Keratinocyte (primary cell): ENCODE data around the gene ORM2. TPM values are rescaled to one million over a fixed set of nuclear protein-coding genes. Genes with fewer than 3 reads are reported as not detected.

Experiments used
- DNase-seq: peaks from one replicate; pipeline ENCODE4 v3.0.0-alpha.2; 2011; ENCODE audit warnings: low read depth, missing footprints, low spot score
- FAIRE-seq: peaks from 2 replicates; lab custom pipeline; 2011; peaks lifted over from hg19 to GRCh38; lab: Jason Lieb, UNC
- H2AFZ ChIP-seq: 2 replicates; pipeline ENCODE4 v1.6.0; 2012; ENCODE audit warnings: low read length, control low read depth, inconsistent platforms; ENCODE audit not compliant: control insufficient read depth
- H3K27ac ChIP-seq: 2 replicates; pipeline ENCODE4 v1.5.1; 2011; ENCODE audit warnings: low read length; ENCODE audit not compliant: control insufficient read depth, insufficient read depth
- H3K27me3 ChIP-seq: 3 replicates; pipeline ENCODE4 v1.6.0; 2011; ENCODE audit warnings: low read length; ENCODE audit not compliant: control insufficient read depth, insufficient read depth; ENCODE audit errors: extremely low read depth
- H3K36me3 ChIP-seq, 2 experiments: 2 replicates in 1 of 2; 3 replicates in 1 of 2; pipeline ENCODE4 v1.5.1; 2011; ENCODE audit warnings: low read length in 2 of 2, mild to moderate bottlenecking in 1 of 2; ENCODE audit not compliant: control insufficient read depth in 2 of 2, insufficient read depth in 2 of 2; ENCODE audit errors: extremely low read depth in 1 of 2
- H3K4me1 ChIP-seq: 3 replicates; pipeline ENCODE4 v1.5.1; 2011; ENCODE audit warnings: low read length; ENCODE audit not compliant: control insufficient read depth, insufficient read depth; ENCODE audit errors: extremely low read depth
- H3K4me2 ChIP-seq: 3 replicates; pipeline ENCODE4 v1.6.0; 2011; ENCODE audit warnings: low read depth, low read length; ENCODE audit not compliant: control insufficient read depth, insufficient read depth; ENCODE audit errors: extremely low read depth
- H3K4me3 ChIP-seq, 3 experiments: fragments of 200-600 bp in 1 of 3; sonication (generic) in 1 of 3; 2 replicates in 2 of 3; 3 replicates in 1 of 3; pipeline ENCODE4 v1.5.1; 2011 to 2016; ENCODE audit warnings: low read length in 3 of 3, mild to moderate bottlenecking in 3 of 3, control low read depth in 2 of 3, inconsistent platforms in 1 of 3, low read depth in 1 of 3, mixed read lengths in 1 of 3, mixed run types in 1 of 3, moderate library complexity in 1 of 3; ENCODE audit not compliant: control insufficient read depth in 2 of 3, insufficient read depth in 2 of 3; ENCODE audit errors: extremely low read depth in 1 of 3
- H3K79me2 ChIP-seq: 2 replicates; pipeline ENCODE4 v1.6.0; 2012; ENCODE audit warnings: low read length; ENCODE audit not compliant: control insufficient read depth, insufficient read depth
- H3K9ac ChIP-seq: 3 replicates; pipeline ENCODE4 v1.6.0; 2011; ENCODE audit warnings: low read length; ENCODE audit not compliant: control insufficient read depth, insufficient read depth; ENCODE audit errors: extremely low read depth
- H3K9me1 ChIP-seq: 3 replicates; pipeline ENCODE4 v1.6.0; 2011; ENCODE audit warnings: low read length; ENCODE audit not compliant: control insufficient read depth, insufficient read depth; ENCODE audit errors: extremely low read depth
- H3K9me3 ChIP-seq: 2 replicates; pipeline ENCODE4 v1.5.1; 2012; ENCODE audit warnings: low read depth, low read length; ENCODE audit not compliant: control insufficient read depth
- H4K20me1 ChIP-seq: 3 replicates; pipeline ENCODE4 v1.6.0; 2011; ENCODE audit warnings: low read length; ENCODE audit not compliant: control insufficient read depth, insufficient read depth; ENCODE audit errors: extremely low read depth
- EZH2 ChIP-seq: IDR thresholded peaks from one replicate; pipeline ENCODE4 v1.6.1; 2012; ENCODE audit warnings: inconsistent platforms, mild to moderate bottlenecking, low read length, moderate library complexity
- dilution Hi-C: fragments of 300-500 bp; cut with MboI; formaldehyde crosslinking; loops from one replicate; pipeline ENCODE4 v1.7.0; 2020; ENCODE audit warnings: low sequenced_read_pairs; ENCODE audit not compliant: extremely low pct_ligation_motif_present
- polyA plus RNA-seq, 5 experiments: library from polyadenylated mRNA; depleted of rRNA in 3 of 5; stranded (reverse) in 3 of 5; stranded (forward) in 1 of 5; unstranded in 1 of 5; fragments of >200 nt; gene quantifications; 1 replicate in 1 of 5; 2 replicates in 3 of 5; 3 replicates in 1 of 5; pipeline versions ENCODE4 v1.2.1 to v1.2.3, GENCODE V29; 2011 to 2012; ENCODE audit warnings: missing spikeins in 2 of 5, low read depth in 1 of 5, low replicate concordance in 1 of 5
- TF ChIP-seq, protein P1 (sequence below), 3 experiments: IDR thresholded peaks in 1 of 3; conservative IDR thresholded peaks in 1 of 3; optimal IDR thresholded peaks in 1 of 3; 2 replicates in 2 of 3; 3 replicates in 1 of 3; pipeline versions ENCODE3 to v1.5.1; 2011; ENCODE audit warnings: low read length in 3 of 3, mild to moderate bottlenecking in 3 of 3, moderate library complexity in 2 of 3, control low read depth in 1 of 3, inconsistent platforms in 1 of 3; ENCODE audit not compliant: insufficient read depth in 2 of 3; ENCODE audit errors: extremely low read depth in 1 of 3

ORM2 gene
- polyA plus RNA-seq, 1 donor (not counting 4 experiments of a cell fraction or from before 2014, with no cell fraction given): not detected

DNA sequence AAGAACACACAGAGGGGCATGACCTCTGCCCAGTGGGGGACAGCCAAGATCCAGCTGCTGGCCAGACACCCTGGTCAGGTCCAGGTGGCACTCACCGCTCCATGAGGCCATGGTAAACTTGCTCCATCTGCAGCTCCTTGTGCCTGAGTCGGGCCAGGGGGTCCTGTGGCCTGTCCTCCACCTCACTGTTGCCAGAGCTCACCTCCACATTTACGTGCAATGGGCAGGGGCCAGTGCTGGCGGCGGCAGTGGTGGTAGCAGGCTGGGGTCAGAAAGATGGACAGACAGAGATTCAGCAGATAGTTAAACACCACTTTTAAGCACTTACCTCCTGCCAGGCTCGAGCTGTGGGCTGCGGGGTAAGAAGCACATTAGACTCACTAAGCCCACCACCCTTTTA, 30.1 kb downstream of the ORM2 start:
- no peak overlapping the region for H3K4me3 ChIP-seq
- H3K36me3 ChIP-seq: peaks cover 3 to 8% of the 10 kb centered on the region in 2 experiments
- H2AFZ ChIP-seq: no peak overlapping the region
- no peaks in the 10 kb centered on the region for H3K27me3 ChIP-seq
- H3K4me1 ChIP-seq: no peaks in the 10 kb centered on the region
- H3K27ac ChIP-seq: no peak overlapping the region
- dilution Hi-C loops: no loop called here
- no peak for TF ChIP-seq EZH2
- TF ChIP-seq, protein P1, sequence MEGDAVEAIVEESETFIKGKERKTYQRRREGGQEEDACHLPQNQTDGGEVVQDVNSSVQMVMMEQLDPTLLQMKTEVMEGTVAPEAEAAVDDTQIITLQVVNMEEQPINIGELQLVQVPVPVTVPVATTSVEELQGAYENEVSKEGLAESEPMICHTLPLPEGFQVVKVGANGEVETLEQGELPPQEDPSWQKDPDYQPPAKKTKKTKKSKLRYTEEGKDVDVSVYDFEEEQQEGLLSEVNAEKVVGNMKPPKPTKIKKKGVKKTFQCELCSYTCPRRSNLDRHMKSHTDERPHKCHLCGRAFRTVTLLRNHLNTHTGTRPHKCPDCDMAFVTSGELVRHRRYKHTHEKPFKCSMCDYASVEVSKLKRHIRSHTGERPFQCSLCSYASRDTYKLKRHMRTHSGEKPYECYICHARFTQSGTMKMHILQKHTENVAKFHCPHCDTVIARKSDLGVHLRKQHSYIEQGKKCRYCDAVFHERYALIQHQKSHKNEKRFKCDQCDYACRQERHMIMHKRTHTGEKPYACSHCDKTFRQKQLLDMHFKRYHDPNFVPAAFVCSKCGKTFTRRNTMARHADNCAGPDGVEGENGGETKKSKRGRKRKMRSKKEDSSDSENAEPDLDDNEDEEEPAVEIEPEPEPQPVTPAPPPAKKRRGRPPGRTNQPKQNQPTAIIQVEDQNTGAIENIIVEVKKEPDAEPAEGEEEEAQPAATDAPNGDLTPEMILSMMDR (optimal IDR thresholded peaks at IDR 0.05 in 1 of 3, IDR thresholded peaks at IDR 0.05 in 1 of 3, conservative IDR thresholded peaks at IDR 0.05 in 1 of 3; ENCODE audit: extremely low read depth in 1 of 3, insufficient read depth in 2 of 3, low read length in 3 of 3): no peak
- H3K9me1 ChIP-seq: no peaks in the 10 kb centered on the region
- DNase-seq: no peak
- no peaks in the 10 kb centered on the region for H4K20me1 ChIP-seq
- H3K4me2 ChIP-seq: no peak overlapping the region
- no peak for FAIRE-seq
- no peak overlapping the region for H3K9ac ChIP-seq
- H3K9me3 ChIP-seq: no peaks in the 10 kb centered on the region
- no peaks in the 10 kb centered on the region for H3K79me2 ChIP-seq

DNA sequence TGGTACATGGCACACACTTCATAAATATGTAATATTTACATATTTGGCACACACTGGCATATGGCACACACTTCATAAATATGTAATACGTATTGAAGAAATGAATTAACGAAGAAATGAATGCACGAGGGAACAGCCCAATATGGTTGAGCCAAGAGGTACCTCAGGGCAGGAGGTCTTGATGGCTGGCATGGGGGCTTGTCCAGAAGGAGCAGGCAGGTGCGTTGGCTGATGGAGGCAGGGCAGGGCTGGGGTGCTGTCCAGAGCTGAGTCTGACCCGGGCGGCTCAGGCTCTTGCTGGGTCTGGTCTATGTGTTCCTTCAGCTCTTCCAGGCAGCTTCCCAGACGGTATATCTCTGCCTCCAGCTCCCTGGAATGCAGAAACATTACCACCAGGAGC, 31.9 kb downstream of the ORM2 start:
- Histone ChIP-seq H3K4me1 (no peaks in the 10 kb centered on the region), H3K36me3 (peaks cover 3 to 8% of the 10 kb centered on the region in 2 experiments), H3K79me2 (no peaks in the 10 kb centered on the region), H3K27me3 (no peaks in the 10 kb centered on the region), H3K9me3 (no peaks in the 10 kb centered on the region), H4K20me1 (no peaks in the 10 kb centered on the region), H3K9ac (no peak overlapping the region), H3K4me2 (no peak overlapping the region), H3K4me3 (no peak overlapping the region), H2AFZ (no peak overlapping the region), H3K9me1 (no peaks in the 10 kb centered on the region), H3K27ac (no peak overlapping the region)
- FAIRE-seq: no peak
- dilution Hi-C loops: no loop called here
- DNase-seq: no peak
- TF ChIP-seq EZH2: no peak

DNA sequence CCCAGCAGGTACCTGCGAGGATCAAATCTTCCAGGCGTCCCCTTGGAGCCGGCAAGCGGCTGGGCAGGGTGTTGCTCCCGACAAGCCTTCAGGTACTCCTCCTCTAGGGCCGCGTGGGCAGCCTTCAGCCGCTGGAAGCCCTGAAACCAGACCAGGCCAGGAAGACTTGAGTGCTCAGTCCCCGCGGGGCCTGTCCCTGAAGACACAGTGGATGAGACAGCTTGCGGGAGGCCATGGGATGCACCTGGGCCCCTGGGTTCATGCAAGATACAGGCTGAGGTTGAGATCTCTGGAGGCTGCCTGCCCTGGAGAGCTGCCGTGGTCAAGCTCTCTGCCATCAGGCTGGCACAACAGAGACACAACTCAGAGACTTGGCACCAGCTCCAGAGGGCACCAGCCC, 32.7 kb downstream of the ORM2 start:
- Histone ChIP-seq H3K9ac (no peak overlapping the region), H3K4me3 (no peak overlapping the region), H3K27ac (no peak overlapping the region), H2AFZ (no peak overlapping the region), H3K4me2 (no peak overlapping the region), H3K79me2 (no peaks in the 10 kb centered on the region), H3K9me1 (no peaks in the 10 kb centered on the region), H4K20me1 (no peaks in the 10 kb centered on the region), H3K27me3 (no peaks in the 10 kb centered on the region), H3K9me3 (no peaks in the 10 kb centered on the region), H3K36me3 (peaks cover under 1 to 5% of the 10 kb centered on the region in 2 experiments), H3K4me1 (no peaks in the 10 kb centered on the region)
- TF ChIP-seq, protein P1 (optimal IDR thresholded peaks at IDR 0.05 in 1 of 3, IDR thresholded peaks at IDR 0.05 in 1 of 3, conservative IDR thresholded peaks at IDR 0.05 in 1 of 3; ENCODE audit: extremely low read depth in 1 of 3, insufficient read depth in 2 of 3, low read length in 3 of 3): no peak
- TF ChIP-seq EZH2: no peak
- DNase-seq (no peak), FAIRE-seq (no peak)
- dilution Hi-C loops: no loop called here
